GM19395 (cell line): ENCODE measurements around the gene WDFY4.
A peak's percentile ranks its signal among the peaks of the same experiment; 100 is the strongest.

Experiments used
- ATAC-seq: cut with Tn5 transposase; IDR thresholded peaks from one replicate; pipeline ENCODE4 v1.9.1; 2021; ENCODE audit warnings: mild to moderate bottlenecking, moderate library complexity; ENCODE audit not compliant: unreplicated experiment

Gene WDFY4

GRCh38 chr10:48655411-48656240 lies 29.0 kb upstream of the WDFY4 start:
- ATAC-seq = peak; percentile 16

- ATAC-seq = peak; percentile 87
These were observed 28.3 kb upstream of the WDFY4 start for GRCh38 chr10:48656241-48656913.

- no peak for ATAC-seq
These were observed 27.8 kb upstream of the WDFY4 start for GRCh38 chr10:48656914-48657305.

GRCh38 chr10:48657416-48657815 lies 27.3 kb upstream of the WDFY4 start:
- ATAC-seq = no peak

GRCh38 chr10:48658243-48658974 lies 26.3 kb upstream of the WDFY4 start:
- ATAC-seq = no peak

GRCh38 chr10:48658975-48659269 lies 25.8 kb upstream of the WDFY4 start:
- ATAC-seq = no peak

DNA sequence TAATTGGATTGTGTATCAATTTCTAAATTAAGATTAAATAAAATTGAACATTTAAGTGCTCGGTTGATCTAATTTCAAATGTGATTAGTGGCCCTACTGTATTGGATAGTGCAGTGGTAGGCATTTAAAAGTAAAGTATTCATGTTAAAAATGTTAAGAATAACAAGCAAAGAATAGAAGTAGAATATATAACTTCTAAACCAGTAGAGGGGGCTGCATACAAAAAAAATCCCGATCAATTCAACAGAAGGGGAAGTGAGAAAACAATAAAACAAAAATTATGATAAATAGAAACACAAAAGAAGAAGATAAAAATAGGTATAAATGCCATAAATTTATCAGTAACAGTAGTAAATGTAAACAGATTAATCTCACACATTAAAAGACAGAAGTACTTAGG lies 24.9 kb upstream of the WDFY4 start:
- no peak for ATAC-seq

DNA sequence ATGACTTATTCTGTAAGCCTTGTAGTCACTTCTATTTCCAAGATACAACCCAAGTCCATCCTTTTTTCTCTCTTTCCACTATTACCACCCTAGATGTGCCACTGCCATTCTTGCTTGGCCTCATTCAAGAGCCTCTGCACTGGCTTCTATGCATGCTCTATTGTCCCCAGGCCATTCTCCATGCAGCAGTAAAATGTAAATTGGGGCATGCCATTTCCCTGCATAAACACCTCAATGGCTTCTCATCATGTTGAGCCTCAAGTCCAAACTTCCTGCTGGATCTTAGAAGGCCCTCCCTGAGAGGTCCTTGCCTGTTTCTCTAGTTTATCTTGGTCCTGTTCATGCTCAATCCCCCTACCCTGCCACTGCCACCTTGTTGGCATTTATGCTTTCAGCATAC lies 23.2 kb upstream of the WDFY4 start:
- no peak for ATAC-seq

DNA sequence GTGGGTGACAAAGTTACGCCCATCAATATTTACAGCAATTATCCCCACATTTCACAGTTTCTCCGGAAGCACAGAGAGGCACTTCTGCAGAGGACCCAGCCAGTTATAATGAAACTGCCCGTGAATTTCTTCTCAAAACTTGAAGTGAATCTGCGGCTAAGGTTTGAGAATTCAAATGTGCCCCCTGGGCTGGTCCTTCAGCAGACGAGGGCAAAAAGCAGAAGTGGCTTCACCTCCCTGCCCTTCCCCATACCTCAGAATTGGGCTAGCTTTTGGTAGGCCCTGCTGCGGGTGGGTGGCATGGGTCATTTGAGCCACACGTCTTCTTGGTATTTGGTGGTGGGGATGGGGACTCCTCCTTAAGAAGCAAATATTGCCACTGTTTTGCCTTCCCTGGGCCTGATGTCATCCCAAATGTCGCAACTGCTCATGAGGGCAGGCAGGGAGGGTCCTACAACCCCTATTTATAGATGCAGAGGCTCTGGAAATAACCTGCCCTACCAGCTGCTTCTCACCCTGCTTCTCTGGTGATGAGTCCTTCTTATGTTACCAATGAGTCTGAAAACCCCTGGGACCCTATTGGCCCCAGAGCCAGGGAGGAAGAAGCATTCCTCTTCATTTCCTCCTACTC lies 16.6 kb upstream of the WDFY4 start:
- ATAC-seq = peak; percentile 42

GRCh38 chr10:48670978-48671913 lies 13.4 kb upstream of the WDFY4 start:
- ATAC-seq = peak; percentile 72

DNA sequence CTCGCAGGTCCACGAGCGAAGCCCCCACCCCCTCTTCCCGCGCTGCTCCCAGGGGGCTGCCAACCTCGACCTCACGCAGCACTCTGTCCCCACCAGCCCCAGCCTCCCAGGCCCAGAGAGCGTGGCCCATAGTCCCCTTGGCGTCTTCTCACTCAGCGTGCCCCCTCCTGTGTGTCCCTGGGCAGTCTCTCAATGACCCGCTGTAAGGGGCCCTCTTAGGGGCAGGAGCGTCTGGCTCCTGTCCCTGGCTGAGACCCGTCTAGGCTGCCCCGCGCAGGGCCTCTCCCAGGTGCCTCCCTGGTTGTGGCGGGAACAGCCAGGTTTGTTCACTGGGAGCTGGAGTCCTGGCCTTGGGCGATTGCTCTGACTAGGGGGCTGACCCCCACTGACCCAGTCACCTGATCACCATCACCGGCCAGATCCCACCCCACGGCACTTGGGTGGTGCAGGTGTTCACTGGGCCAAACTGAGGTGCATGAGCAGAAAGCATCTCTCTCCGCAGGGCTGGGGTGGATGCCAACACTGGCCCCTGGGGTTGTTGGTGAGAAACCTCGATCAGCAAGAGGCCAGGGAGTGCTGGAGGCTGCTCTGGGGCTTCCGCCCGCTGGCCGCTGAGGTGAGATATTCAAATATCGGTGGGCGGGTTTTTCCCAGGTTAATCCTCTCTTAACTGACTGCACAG lies 12.6 kb upstream of the WDFY4 start:
- peak; percentile 45 for ATAC-seq

DNA sequence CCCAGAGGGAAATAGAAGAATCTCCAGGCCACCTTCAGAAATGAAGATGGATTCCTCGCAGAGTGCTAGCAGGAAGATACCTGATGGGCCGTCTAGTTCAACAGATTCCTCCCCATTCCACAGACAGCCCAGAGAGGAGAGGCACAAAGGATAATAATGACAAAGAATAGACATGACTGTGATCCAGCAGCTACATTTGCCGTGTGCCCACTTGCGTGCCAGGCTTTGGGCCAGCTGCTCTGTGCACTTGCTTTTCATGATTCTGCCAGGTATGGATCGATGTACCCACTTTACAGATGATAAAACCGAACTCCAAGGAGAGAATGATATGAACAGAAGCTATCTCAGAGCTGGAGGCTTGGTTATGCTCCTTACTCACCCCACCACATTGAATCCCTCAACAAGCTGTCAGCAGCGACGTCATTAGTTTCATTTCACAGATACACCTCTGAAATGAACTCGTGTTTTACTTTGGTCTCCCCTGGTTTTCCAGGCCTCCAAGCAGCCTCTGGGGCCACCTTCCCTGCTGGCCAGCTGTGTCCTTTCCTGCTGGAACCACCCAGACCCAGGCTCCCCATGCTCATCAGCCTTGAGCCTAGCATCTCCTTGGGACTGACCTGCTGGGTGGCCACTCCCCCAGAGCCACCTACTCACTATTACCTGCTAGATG lies 11.9 kb upstream of the WDFY4 start:
- ATAC-seq = peak; percentile 27

DNA sequence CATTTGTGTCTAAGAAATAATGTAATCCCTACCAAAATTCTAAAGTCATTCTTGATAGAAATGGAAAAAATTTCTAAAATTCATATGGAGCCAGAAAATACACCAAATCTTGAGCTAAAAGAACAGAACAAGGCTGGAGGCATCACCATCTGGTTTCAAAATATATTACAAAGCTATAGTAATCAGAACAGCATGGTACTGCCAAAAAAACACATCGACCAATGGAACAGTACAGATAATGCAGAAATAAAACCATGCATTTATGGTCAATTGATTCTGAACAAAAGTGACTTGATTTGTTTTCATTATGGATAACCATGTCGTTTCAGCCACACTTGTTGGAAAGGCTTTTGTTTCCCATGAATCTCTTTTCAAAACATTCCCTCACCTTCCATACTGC lies 7.0 kb upstream of the WDFY4 start:
- no peak for ATAC-seq

DNA sequence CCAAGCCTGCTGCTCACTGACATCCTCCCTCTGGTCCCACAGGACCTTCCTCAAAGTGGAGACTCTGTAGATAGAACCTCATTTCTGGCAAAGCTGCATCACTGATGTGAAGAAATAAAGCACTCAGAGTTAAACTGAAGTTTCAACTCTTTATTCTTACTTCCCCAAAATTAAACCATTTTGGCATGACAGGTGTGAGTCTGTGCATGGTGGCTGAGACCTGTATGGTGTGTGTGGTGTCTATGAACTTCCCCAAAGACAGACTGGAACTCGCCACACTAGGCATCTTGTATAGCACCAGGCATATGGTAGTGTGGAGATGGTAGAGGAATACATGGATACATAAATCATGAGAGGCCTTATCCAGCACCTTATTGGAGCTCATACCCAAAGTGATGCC lies 6.6 kb upstream of the WDFY4 start:
- peak; percentile 69 for ATAC-seq

- ATAC-seq = no peak
These were observed 2.9 kb upstream of the WDFY4 start for GRCh38 chr10:48681740-48682139.

DNA sequence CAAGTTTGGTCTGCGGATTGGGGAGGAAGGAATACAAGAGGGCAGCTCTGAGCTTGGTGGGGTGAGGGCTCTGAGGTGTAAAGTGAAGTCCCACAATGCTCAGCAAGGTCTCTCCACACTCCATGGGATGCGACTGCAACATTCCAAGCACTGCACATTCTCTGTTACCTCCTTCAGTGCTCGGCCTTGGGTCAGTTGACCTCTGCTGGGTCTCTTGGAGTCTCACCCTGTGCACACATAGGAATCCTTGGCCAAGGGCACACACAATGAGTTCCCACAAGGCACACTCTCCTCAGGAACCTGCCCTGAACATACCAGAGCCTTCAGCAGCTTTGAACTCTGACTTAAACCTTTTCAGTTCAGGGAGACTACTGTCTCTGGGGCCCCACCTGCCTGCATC lies 2.4 kb upstream of the WDFY4 start:
- no peak for ATAC-seq

DNA sequence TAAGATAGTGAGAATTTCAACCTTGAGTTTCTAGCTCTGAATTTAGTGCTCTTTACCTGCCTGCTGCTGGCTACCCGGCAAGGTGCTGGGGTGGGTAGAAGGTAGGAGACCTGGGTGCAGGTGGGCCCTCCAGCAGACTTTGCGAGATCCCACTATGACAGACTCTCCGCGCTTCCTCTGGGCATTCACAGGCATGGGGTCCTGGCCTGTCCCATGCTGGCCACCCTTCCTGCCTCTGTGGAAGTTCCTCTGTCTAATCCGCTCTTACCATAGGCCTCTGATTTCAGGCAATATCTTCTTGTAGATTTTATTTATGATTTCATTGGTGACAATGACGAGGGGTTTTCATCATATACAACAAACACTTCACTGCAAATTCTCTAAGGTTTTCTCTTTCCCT lies 1.2 kb upstream of the WDFY4 start:
- no peak for ATAC-seq

DNA sequence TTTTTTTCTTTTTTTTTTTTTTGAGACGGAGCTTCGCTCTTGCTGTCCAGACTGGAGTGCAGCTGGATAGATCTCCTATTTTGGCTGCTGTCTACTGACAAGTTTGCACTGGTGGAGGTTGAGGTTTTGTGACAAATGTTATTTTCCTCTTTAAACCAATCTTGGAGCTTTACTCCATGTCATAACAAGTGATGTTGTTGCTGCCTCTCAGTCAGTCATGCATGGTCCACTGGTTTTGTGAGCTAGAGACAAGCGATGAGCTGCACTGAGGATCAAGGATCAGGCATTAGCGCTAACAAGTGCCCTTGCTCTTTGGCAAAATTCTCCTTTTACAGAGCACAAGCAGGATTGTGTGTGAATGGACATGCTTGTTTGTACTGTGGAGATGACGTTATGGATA lies 805 bp upstream of the WDFY4 start:
- ATAC-seq = no peak

GRCh38 chr10:48684463-48684791 lies 246 bp upstream of the WDFY4 start:
- peak; percentile 20 for ATAC-seq
